Mammary epithelial cell (primary cell): ENCODE measurements around the gene ACOT9.

ENCODE experiments used
- EZH2 ChIP-seq: IDR thresholded peaks from 2 replicates; pipeline ENCODE4 v1.6.1; 2012; ENCODE audit warnings: low read length, inconsistent platforms, borderline replicate concordance
- TF ChIP-seq, protein P1 (sequence below), 2 donors: IDR thresholded peaks in 1 of 2; conservative IDR thresholded peaks in 1 of 2; 2 replicates each; pipeline ENCODE4 v1.5.1; 2011 to 2012; ENCODE audit warnings: inconsistent platforms in 2 of 2, low read length in 2 of 2, mild to moderate bottlenecking in 2 of 2, control low read depth in 1 of 2, low read depth in 1 of 2; ENCODE audit not compliant: insufficient read depth in 1 of 2; ENCODE audit errors: extremely low read depth in 1 of 2

DNA sequence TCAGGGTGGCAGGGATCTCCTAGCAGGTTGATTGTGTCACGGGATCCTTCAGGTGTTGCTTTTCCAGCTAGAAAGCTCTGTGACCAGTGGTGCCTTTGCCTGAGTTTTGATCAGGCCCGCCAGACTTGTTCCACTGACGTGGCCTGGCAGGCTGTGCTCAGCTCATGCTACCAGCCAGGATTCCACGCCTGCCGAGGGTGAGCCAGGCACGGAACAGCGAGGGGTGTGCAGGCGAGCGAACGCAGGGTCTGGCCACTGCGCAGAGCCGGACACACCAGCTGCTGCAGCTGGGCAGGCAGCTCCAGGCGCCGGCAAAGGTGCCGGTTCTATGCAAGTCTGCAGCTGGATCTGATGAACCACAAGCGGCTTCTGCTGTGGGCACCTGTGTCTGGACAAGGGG, 22.8 kb upstream of the ACOT9 start:
- TF ChIP-seq, protein P1, sequence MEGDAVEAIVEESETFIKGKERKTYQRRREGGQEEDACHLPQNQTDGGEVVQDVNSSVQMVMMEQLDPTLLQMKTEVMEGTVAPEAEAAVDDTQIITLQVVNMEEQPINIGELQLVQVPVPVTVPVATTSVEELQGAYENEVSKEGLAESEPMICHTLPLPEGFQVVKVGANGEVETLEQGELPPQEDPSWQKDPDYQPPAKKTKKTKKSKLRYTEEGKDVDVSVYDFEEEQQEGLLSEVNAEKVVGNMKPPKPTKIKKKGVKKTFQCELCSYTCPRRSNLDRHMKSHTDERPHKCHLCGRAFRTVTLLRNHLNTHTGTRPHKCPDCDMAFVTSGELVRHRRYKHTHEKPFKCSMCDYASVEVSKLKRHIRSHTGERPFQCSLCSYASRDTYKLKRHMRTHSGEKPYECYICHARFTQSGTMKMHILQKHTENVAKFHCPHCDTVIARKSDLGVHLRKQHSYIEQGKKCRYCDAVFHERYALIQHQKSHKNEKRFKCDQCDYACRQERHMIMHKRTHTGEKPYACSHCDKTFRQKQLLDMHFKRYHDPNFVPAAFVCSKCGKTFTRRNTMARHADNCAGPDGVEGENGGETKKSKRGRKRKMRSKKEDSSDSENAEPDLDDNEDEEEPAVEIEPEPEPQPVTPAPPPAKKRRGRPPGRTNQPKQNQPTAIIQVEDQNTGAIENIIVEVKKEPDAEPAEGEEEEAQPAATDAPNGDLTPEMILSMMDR (conservative IDR thresholded peaks at IDR 0.05 in 1 of 2, IDR thresholded peaks at IDR 0.05 in 1 of 2; ENCODE audit: extremely low read depth in 1 of 2, insufficient read depth in 1 of 2, low read depth in 1 of 2, low read length in 2 of 2), result no peak
- no peak for TF ChIP-seq EZH2
